ENCODE results near the gene SPAG16.

SPAG16 gene

GRCh38 chr2:214376618-214377285 is 1092.5 kb downstream of the SPAG16 start:
- TF ChIP-seq POLR2AphosphoS5 (IDR thresholded peaks at IDR 0.05; ENCODE audit: low read depth, low read length) (no peak), REST (IDR thresholded peaks at IDR 0.05; ENCODE audit: insufficient read depth in 1 of 2, low read depth in 2 of 2, low read length in 2 of 2) (no peak), FOXP2 (optimal IDR thresholded peaks at IDR 0.05; ENCODE audit: borderline replicate concordance, extremely low read depth, extremely low read length, insufficient read depth) (no peak), TAF1 (IDR thresholded peaks at IDR 0.05; ENCODE audit: borderline replicate concordance, insufficient read depth, low read length) (no peak), SIN3A (IDR thresholded peaks at IDR 0.05; ENCODE audit: borderline replicate concordance, insufficient read depth, low read length) (no peak)

- no peak for TF ChIP-seq REST (IDR thresholded peaks at IDR 0.05; ENCODE audit: insufficient read depth in 1 of 2, low read depth in 2 of 2, low read length in 2 of 2)
These were observed 1093.0 kb downstream of the SPAG16 start for GRCh38 chr2:214377286-214377624.

- TF ChIP-seq TAF1 (IDR thresholded peaks at IDR 0.05; ENCODE audit: borderline replicate concordance, insufficient read depth, low read length) (no peak), REST (IDR thresholded peaks at IDR 0.05; ENCODE audit: insufficient read depth in 1 of 2, low read depth in 2 of 2, low read length in 2 of 2) (no peak), FOXP2 (optimal IDR thresholded peaks at IDR 0.05; ENCODE audit: borderline replicate concordance, extremely low read depth, extremely low read length, insufficient read depth) (no peak), POLR2AphosphoS5 (IDR thresholded peaks at IDR 0.05; ENCODE audit: low read depth, low read length) (no peak), SIN3A (IDR thresholded peaks at IDR 0.05; ENCODE audit: borderline replicate concordance, insufficient read depth, low read length) (no peak)
These were observed 1094.3 kb downstream of the SPAG16 start for GRCh38 chr2:214378455-214379103.

- TF ChIP-seq REST (IDR thresholded peaks at IDR 0.05; ENCODE audit: insufficient read depth in 1 of 2, low read depth in 2 of 2, low read length in 2 of 2) (no peak), SIN3A (IDR thresholded peaks at IDR 0.05; ENCODE audit: borderline replicate concordance, insufficient read depth, low read length) (no peak), FOXP2 (optimal IDR thresholded peaks at IDR 0.05; ENCODE audit: borderline replicate concordance, extremely low read depth, extremely low read length, insufficient read depth) (no peak), POLR2AphosphoS5 (IDR thresholded peaks at IDR 0.05; ENCODE audit: low read depth, low read length) (no peak), TAF1 (IDR thresholded peaks at IDR 0.05; ENCODE audit: borderline replicate concordance, insufficient read depth, low read length) (no peak)
These were observed 1095.0 kb downstream of the SPAG16 start for GRCh38 chr2:214379227-214379626.

- TF ChIP-seq FOXP2 (optimal IDR thresholded peaks at IDR 0.05; ENCODE audit: borderline replicate concordance, extremely low read depth, extremely low read length, insufficient read depth) = no peak
- no peak for TF ChIP-seq TAF1 (IDR thresholded peaks at IDR 0.05; ENCODE audit: borderline replicate concordance, insufficient read depth, low read length)
- TF ChIP-seq POLR2AphosphoS5 (IDR thresholded peaks at IDR 0.05; ENCODE audit: low read depth, low read length) = no peak
- no peak for TF ChIP-seq SIN3A (IDR thresholded peaks at IDR 0.05; ENCODE audit: borderline replicate concordance, insufficient read depth, low read length)
- TF ChIP-seq REST (IDR thresholded peaks at IDR 0.05; ENCODE audit: insufficient read depth in 1 of 2, low read depth in 2 of 2, low read length in 2 of 2) = no peak
These were observed 1096.4 kb downstream of the SPAG16 start for GRCh38 chr2:214380681-214381080.
